ENCODE results near the gene PACSIN2.

- TF ChIP-seq YY1 (IDR thresholded peaks at IDR 0.05; ENCODE audit: low read depth, low read length) = no peak
- TF ChIP-seq, protein P1, sequence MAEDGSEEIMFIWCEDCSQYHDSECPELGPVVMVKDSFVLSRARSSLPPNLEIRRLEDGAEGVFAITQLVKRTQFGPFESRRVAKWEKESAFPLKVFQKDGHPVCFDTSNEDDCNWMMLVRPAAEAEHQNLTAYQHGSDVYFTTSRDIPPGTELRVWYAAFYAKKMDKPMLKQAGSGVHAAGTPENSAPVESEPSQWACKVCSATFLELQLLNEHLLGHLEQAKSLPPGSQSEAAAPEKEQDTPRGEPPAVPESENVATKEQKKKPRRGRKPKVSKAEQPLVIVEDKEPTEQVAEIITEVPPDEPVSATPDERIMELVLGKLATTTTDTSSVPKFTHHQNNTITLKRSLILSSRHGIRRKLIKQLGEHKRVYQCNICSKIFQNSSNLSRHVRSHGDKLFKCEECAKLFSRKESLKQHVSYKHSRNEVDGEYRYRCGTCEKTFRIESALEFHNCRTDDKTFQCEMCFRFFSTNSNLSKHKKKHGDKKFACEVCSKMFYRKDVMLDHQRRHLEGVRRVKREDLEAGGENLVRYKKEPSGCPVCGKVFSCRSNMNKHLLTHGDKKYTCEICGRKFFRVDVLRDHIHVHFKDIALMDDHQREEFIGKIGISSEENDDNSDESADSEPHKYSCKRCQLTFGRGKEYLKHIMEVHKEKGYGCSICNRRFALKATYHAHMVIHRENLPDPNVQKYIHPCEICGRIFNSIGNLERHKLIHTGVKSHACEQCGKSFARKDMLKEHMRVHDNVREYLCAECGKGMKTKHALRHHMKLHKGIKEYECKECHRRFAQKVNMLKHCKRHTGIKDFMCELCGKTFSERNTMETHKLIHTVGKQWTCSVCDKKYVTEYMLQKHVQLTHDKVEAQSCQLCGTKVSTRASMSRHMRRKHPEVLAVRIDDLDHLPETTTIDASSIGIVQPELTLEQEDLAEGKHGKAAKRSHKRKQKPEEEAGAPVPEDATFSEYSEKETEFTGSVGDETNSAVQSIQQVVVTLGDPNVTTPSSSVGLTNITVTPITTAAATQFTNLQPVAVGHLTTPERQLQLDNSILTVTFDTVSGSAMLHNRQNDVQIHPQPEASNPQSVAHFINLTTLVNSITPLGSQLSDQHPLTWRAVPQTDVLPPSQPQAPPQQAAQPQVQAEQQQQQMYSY (CRISPR knock-in tag; IDR thresholded peaks at IDR 0.05) = no peak
- TF ChIP-seq, protein P2, sequence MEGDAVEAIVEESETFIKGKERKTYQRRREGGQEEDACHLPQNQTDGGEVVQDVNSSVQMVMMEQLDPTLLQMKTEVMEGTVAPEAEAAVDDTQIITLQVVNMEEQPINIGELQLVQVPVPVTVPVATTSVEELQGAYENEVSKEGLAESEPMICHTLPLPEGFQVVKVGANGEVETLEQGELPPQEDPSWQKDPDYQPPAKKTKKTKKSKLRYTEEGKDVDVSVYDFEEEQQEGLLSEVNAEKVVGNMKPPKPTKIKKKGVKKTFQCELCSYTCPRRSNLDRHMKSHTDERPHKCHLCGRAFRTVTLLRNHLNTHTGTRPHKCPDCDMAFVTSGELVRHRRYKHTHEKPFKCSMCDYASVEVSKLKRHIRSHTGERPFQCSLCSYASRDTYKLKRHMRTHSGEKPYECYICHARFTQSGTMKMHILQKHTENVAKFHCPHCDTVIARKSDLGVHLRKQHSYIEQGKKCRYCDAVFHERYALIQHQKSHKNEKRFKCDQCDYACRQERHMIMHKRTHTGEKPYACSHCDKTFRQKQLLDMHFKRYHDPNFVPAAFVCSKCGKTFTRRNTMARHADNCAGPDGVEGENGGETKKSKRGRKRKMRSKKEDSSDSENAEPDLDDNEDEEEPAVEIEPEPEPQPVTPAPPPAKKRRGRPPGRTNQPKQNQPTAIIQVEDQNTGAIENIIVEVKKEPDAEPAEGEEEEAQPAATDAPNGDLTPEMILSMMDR (IDR thresholded peaks at IDR 0.05 in 2 of 3, conservative IDR thresholded peaks at IDR 0.05 in 1 of 3; ENCODE audit: control insufficient read depth in 2 of 3, extremely low read depth in 1 of 3, insufficient read depth in 1 of 3, low read depth in 3 of 3, low read length in 3 of 3) = no peak
- no peak for TF ChIP-seq EZH2 (IDR thresholded peaks at IDR 0.05; ENCODE audit: borderline replicate concordance, control insufficient read depth, low read depth, low read length)
Measured at GRCh38 chr22:42955087-42955635, 59.8 kb downstream of the PACSIN2 start.

All from GM12878 (cell line).